Common myeloid progenitor, CD34-positive (primary cell): ENCODE measurements around the gene SIRT7.

Source experiments
- CTCF ChIA-PET: fragments of 350-600 bp; sonication (Branson Sonifier 250); formaldehyde crosslinking; loops from one replicate; lab custom pipeline; 2021; ENCODE audit warnings: antibody characterized with exemption; lab: Charles Lee
- POLR2A ChIA-PET: fragments of 350-600 bp; sonication (Branson Sonifier 250); formaldehyde crosslinking; loops from one replicate; lab custom pipeline; 2021; ENCODE audit warnings: antibody characterized with exemption; lab: Charles Lee
- DNase-seq, 3 donors: peaks; one replicate each; pipeline versions ENCODE4 v3.0.0 to v3.0.0-alpha.2; 2013
- H3K27ac ChIP-seq, 2 experiments: 1 replicate in 1 of 2; 2 replicates in 1 of 2; pipeline ENCODE4 v1.7.0; 2013; ENCODE audit warnings: inconsistent platforms in 2 of 2, low read length in 2 of 2, mild to moderate bottlenecking in 2 of 2, low read depth in 1 of 2, moderate library complexity in 1 of 2; ENCODE audit not compliant: severe bottlenecking in 2 of 2, insufficient read depth in 1 of 2, poor library complexity in 1 of 2
- H3K27me3 ChIP-seq, 5 experiments: replicated peaks in 2 of 5; 1 replicate in 3 of 5; 2 replicates in 2 of 5; pipeline versions ENCODE4 v1.6.1 to v1.7.0; 2013; ENCODE audit warnings: low read length in 4 of 5, mild to moderate bottlenecking in 2 of 5, moderate library complexity in 2 of 5, inconsistent platforms in 1 of 5; ENCODE audit not compliant: insufficient read depth in 5 of 5, control insufficient read depth in 4 of 5
- H3K36me3 ChIP-seq, 4 experiments: 1 replicate in 2 of 4; 2 replicates in 2 of 4; pipeline versions ENCODE4 v1.6.1 to v1.7.0; 2013; ENCODE audit warnings: low read length in 3 of 4, control low read depth in 1 of 4, mild to moderate bottlenecking in 1 of 4; ENCODE audit not compliant: control insufficient read depth in 4 of 4, insufficient read depth in 4 of 4
- H3K4me1 ChIP-seq, 4 experiments: 1 replicate in 3 of 4; 2 replicates in 1 of 4; pipeline versions ENCODE4 v1.6.1 to v1.7.1; 2013; ENCODE audit warnings: low read length in 3 of 4, mild to moderate bottlenecking in 3 of 4, control low read depth in 1 of 4, inconsistent platforms in 1 of 4, moderate library complexity in 1 of 4; ENCODE audit not compliant: control insufficient read depth in 4 of 4, insufficient read depth in 4 of 4; ENCODE audit errors: control extremely low read depth in 1 of 4
- H3K4me3 ChIP-seq, 7 experiments: 1 replicate in 4 of 7; 2 replicates in 3 of 7; pipeline versions ENCODE4 v1.5.1 to v1.7.0; 2013; ENCODE audit warnings: mild to moderate bottlenecking in 7 of 7, low read length in 6 of 7, moderate library complexity in 6 of 7, inconsistent platforms in 2 of 7, low read depth in 2 of 7, control low read depth in 1 of 7; ENCODE audit not compliant: insufficient read depth in 4 of 7, control insufficient read depth in 1 of 7; ENCODE audit errors: extremely low read depth in 1 of 7
- H3K9me3 ChIP-seq, 5 experiments: 1 replicate in 4 of 5; 2 replicates in 1 of 5; pipeline versions ENCODE4 v1.6.1 to v1.7.1; 2013; ENCODE audit warnings: low read length in 4 of 5, mild to moderate bottlenecking in 2 of 5, inconsistent platforms in 1 of 5, low read depth in 1 of 5, moderate library complexity in 1 of 5; ENCODE audit not compliant: control insufficient read depth in 4 of 5, insufficient read depth in 2 of 5; ENCODE audit errors: control extremely low read depth in 1 of 5
- WGBS: methylation state at CpG from one replicate; pipeline ENCODE4 v1.1.5; 2013; ENCODE audit not compliant: insufficient coverage; 5-methylcytosine and 5-hydroxymethylcytosine counted together

Gene SIRT7

GRCh38 chr17:81957691-81958432, 39.9 kb upstream of the SIRT7 start:
- WGBS = 98% methylated on average over 13 of the region's 19 CpGs
- Histone ChIP-seq H3K9me3 (no peaks in the 10 kb centered on the region), H3K36me3 (no peaks in the 10 kb centered on the region), H3K27ac (no peak overlapping the region), H3K4me3 (no peak overlapping the region), H3K27me3 (peaks cover 0 to 51% (median 14%) of the 10 kb centered on the region in 5 experiments), H3K4me1 (peaks cover 0 to 24% (median 20%) of the 10 kb centered on the region in 4 experiments)
- ChIA-PET POLR2A (no interaction called here), CTCF (interaction anchor here (1.6 kb wide), 1 partner anchor 58 kb away, joined by 4 read pairs; no protein-coding TSS in a partner anchor)
- no peak for DNase-seq

DNA sequence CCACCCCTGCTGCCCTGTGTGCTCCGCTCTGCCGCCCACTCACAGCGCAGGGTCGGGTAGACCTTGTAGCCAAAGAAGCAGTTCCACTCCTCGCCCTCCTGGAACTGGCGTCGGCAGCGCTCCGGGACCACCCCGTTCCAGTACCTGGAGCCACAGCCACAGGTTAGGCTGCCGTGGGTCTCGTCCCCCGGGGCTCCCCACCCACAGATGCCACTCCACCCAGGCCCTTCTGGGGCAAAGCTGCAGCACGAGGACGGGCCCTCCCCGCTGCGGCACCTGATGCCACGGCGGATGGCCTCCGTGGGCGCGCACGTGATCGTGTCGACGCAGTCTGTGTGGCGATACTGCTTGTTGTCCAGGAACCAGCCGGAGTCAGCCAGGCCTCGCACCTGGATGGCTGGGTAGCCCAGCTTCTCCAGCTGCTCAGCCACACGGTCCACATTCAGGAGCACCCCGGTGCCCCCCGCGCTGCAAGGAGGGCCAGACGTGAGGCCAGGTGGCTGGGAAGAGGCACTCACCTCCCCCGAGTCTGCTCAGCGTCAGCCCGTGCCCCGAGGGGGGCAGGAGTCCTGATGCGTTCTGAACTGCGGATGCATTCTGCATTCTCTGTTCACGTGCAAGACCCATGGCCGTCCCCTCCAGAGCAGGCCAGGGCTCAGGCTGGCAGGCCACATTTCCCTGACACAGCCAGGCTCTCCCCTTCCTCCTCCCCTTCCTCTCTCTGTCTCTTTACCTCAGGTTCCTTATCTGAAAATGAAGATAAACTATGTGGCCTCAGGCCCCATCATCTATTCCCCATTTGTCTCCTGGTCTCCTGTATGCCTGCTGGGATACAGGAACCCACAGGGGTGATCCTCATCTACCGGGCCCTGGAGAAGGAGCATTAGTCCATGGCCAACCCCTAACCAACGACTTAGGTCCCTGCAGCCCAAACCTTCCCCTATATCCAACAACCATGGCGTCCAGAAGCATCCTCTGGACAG, 38.9 kb upstream of the SIRT7 start:
- CTCF ChIA-PET = interaction anchor here (1.6 to 4.1 kb wide), 2 partner anchors 59 to 64 kb away, joined by 4 to 28 read pairs; no protein-coding TSS in a partner anchor

DNA sequence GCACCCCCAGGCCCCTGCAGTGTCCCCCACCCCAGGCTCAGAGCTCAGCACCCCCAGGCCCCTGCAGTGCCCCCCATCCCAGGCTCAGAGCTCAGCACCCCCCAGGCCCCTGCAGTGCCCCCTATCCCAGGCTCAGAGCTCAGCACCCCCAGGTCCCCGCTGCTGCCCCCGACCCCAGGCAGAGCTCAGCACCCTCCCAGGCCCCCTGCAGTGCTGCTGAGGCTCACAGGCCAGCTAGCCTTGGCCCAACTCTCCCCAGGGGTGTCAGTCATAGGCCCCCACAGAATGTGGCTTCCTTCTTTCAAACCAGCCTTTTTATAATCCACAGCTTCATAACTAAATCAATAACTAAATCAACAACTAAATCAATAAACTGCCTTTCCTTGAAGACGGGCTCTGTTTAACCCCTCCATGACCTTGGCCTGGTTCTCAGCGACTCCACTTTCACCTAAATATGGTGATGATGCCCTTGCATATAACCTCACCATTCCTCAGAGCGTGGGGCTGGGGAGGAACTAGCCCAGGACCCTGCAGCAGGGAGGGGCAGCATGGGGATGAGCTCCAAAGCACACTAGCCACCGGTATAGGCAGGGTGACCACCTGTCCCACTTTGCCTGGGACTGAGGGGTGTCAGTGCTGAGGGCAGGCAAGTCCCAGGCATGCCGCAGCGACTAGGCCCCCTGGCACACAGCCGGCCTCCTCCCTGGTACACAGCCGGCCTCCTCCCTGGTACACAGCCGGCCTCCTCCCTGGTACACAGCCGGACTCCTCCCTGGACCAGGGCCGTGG, 38.0 kb upstream of the SIRT7 start:
- POLR2A ChIA-PET = no interaction called here
- H3K27ac ChIP-seq = no peak overlapping the region
- DNase-seq = no peak
- peaks cover 0 to 34% (median 9%) of the 10 kb centered on the region in 5 experiments for H3K27me3 ChIP-seq
- H3K9me3 ChIP-seq = no peaks in the 10 kb centered on the region
- 100% methylated on average over 7 of the region's 13 CpGs for WGBS
- CTCF ChIA-PET = interaction anchor here (1.1 to 4.1 kb wide), 7 partner anchors 10 to 74 kb away, joined by 3 to 28 read pairs (median 3); no protein-coding TSS in a partner anchor
- no peaks in the 10 kb centered on the region for H3K36me3 ChIP-seq
- no peak overlapping the region for H3K4me3 ChIP-seq
- peaks cover 0 to 28% (median 19%) of the 10 kb centered on the region in 4 experiments for H3K4me1 ChIP-seq

More for the DNA sequence above, 38.9 kb upstream of the SIRT7 start:
- DNase-seq = no peak
- H3K4me3 ChIP-seq = no peak overlapping the region
- H3K36me3 ChIP-seq = no peaks in the 10 kb centered on the region
- no peak overlapping the region for H3K27ac ChIP-seq
- POLR2A ChIA-PET = no interaction called here
- WGBS = 93% methylated on average over 44 of the region's 45 CpGs
- peaks cover 0 to 30% (median 23%) of the 10 kb centered on the region in 4 experiments for H3K4me1 ChIP-seq
- peaks cover 0 to 41% (median 9%) of the 10 kb centered on the region in 5 experiments for H3K27me3 ChIP-seq
- H3K9me3 ChIP-seq = no peaks in the 10 kb centered on the region

DNA sequence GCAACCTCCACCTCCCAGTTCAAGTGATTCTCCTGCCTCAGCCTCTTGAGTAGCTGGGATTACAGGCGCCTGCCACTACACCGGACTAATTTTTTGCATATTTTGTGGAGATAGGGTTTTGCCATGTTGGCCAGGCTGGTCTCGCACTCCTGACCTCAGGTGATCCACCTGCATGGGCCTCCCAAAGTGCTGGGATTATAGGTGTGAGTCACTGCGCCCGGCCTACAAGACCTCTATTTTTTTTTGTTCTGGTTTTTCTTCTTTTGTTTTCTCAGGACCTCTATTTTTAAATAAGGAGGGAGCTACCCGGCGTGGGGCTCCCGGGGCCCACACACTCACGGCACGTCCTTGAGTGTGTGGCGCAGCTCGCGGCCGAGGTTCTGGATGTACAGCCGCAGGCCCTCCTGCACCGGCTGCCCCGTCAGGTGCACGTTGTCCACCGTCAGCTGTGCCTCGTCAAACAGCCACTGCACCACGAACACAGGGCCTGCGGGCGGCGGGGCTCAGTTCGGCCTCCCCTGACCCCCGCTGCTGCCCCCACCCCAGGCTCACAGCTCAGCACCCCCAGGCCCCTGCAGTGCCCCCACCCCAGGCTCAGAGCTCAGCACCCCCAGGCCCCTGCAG, 37.2 kb upstream of the SIRT7 start:
- H3K27me3 ChIP-seq = peaks cover 0 to 26% (median 9%) of the 10 kb centered on the region in 5 experiments
- peaks cover 0 to 22% (median 14%) of the 10 kb centered on the region in 4 experiments for H3K4me1 ChIP-seq
- ChIA-PET CTCF (interaction anchor here (0.9 to 4.1 kb wide), 9 partner anchors 9 to 75 kb away, joined by 3 to 28 read pairs (median 3); no protein-coding TSS in a partner anchor), POLR2A (interaction anchor here (0.6 to 0.9 kb wide), 3 partner anchors 11 to 89 kb away, joined by 3 to 7 read pairs (median 3); no protein-coding TSS in a partner anchor)
- no peak overlapping the region for H3K27ac ChIP-seq
- 97% methylated on average over 15 of the region's 26 CpGs for WGBS
- H3K9me3 ChIP-seq = no peaks in the 10 kb centered on the region
- no peak for DNase-seq
- no peak overlapping the region for H3K4me3 ChIP-seq
- no peaks in the 10 kb centered on the region for H3K36me3 ChIP-seq

GRCh38 chr17:81954131-81955057, 36.4 kb upstream of the SIRT7 start:
- Histone ChIP-seq H3K27ac (no peak overlapping the region), H3K27me3 (peaks cover 0 to 20% (median 9%) of the 10 kb centered on the region in 5 experiments), H3K4me1 (peaks cover 0 to 15% (median 8%) of the 10 kb centered on the region in 4 experiments), H3K9me3 (no peaks in the 10 kb centered on the region), H3K4me3 (no peak overlapping the region), H3K36me3 (no peaks in the 10 kb centered on the region)
- no peak for DNase-seq
- CTCF ChIA-PET = interaction anchor here (0.9 to 4.1 kb wide), 14 partner anchors 8 to 221 kb away, joined by 3 to 28 read pairs (median 3); no protein-coding TSS in a partner anchor
- WGBS = 89% methylated on average over 16 of the region's 19 CpGs
- POLR2A ChIA-PET = interaction anchor here (0.6 to 0.9 kb wide), 3 partner anchors 12 to 88 kb away, joined by 3 to 7 read pairs (median 3); no protein-coding TSS in a partner anchor
